Bronchial epithelial cell (primary cell): ENCODE measurements around the gene RGS19. TPM values are rescaled to one million over a fixed set of nuclear protein-coding genes. Genes with fewer than 3 reads are reported as not detected.

Source experiments
- DNase-seq: peaks from one replicate; pipeline ENCODE4 v3.0.0-alpha.2; 2010; ENCODE audit warnings: low read depth
- FAIRE-seq: peaks from 2 replicates; lab custom pipeline; 2011; peaks lifted over from hg19 to GRCh38; lab: Jason Lieb, UNC
- H3K27me3 ChIP-seq: 2 replicates; pipeline ENCODE4 v1.5.1; 2011; ENCODE audit warnings: low read length; ENCODE audit not compliant: control insufficient read depth, insufficient read depth
- H3K36me3 ChIP-seq: 2 replicates; pipeline ENCODE4 v1.5.1; 2011; ENCODE audit warnings: low read length; ENCODE audit not compliant: control insufficient read depth, insufficient read depth
- H3K4me3 ChIP-seq: 2 replicates; pipeline ENCODE4 v1.5.1; 2011; ENCODE audit warnings: mild to moderate bottlenecking, low read depth, low read length, control low read depth
- CTCF ChIP-seq: IDR thresholded peaks from 2 replicates; pipeline ENCODE4 v1.5.1; 2011; ENCODE audit warnings: mild to moderate bottlenecking, moderate library complexity, low read length, control low read depth, inconsistent platforms; ENCODE audit not compliant: insufficient read depth, severe bottlenecking
- total RNA-seq: library from RNA; depleted of rRNA; stranded (reverse); fragments of >200 nt; gene quantifications from 2 replicates; pipeline ENCODE4 v1.2.1, GENCODE V29; 2014

The RGS19 gene
- total RNA-seq, 1 donor from 2014 or later, result 6.1 TPM

GRCh38 chr20:64116541-64117431 lies 37.5 kb upstream of the RGS19 start:
- FAIRE-seq, result no peak
- no peak for DNase-seq
- Histone ChIP-seq H3K4me3 (no peak overlapping the region), H3K27me3 (no peaks in the 10 kb centered on the region), H3K36me3 (no peaks in the 10 kb centered on the region)
- no peak for TF ChIP-seq CTCF

GRCh38 chr20:64116016-64116415 lies 36.7 kb upstream of the RGS19 start:
- DNase-seq, result no peak
- no peak for TF ChIP-seq CTCF
- Histone ChIP-seq H3K36me3 (no peaks in the 10 kb centered on the region), H3K4me3 (no peak overlapping the region), H3K27me3 (no peaks in the 10 kb centered on the region)
- no peak for FAIRE-seq

- no peak for TF ChIP-seq CTCF
Observed at GRCh38 chr20:64115171-64115911, 36.0 kb upstream of the RGS19 start.

GRCh38 chr20:64114356-64114971 lies 35.1 kb upstream of the RGS19 start:
- Histone ChIP-seq H3K36me3 (no peaks in the 10 kb centered on the region), H3K27me3 (no peaks in the 10 kb centered on the region), H3K4me3 (no peak overlapping the region)
- TF ChIP-seq CTCF, result no peak
- DNase-seq (no peak), FAIRE-seq (no peak)

More at GRCh38 chr20:64115171-64115911, 36.0 kb upstream of the RGS19 start:
- H3K27me3 ChIP-seq, result no peaks in the 10 kb centered on the region
- no peaks in the 10 kb centered on the region for H3K36me3 ChIP-seq
- H3K4me3 ChIP-seq, result no peak overlapping the region
- FAIRE-seq (no peak), DNase-seq (no peak)

- TF ChIP-seq CTCF, result no peak
- H3K27me3 ChIP-seq, result no peaks in the 10 kb centered on the region
- no peaks in the 10 kb centered on the region for H3K36me3 ChIP-seq
- peak; percentile 36 for FAIRE-seq
- no peak for DNase-seq
- H3K4me3 ChIP-seq, result no peak overlapping the region
Observed at GRCh38 chr20:64113796-64114355, 34.6 kb upstream of the RGS19 start.
